Gastrocnemius medialis (tissue), 4 donors: ENCODE measurements around the gene TSPAN11.

ENCODE experiments used
- POLR2A ChIP-seq, 2 donors: fragments of 450-650 bp; IDR thresholded peaks; one replicate each; pipeline ENCODE4 v1.6.1; 2017; ENCODE audit warnings: antibody characterized with exemption in 2 of 2, mild to moderate bottlenecking in 2 of 2, moderate library complexity in 2 of 2
- TF ChIP-seq, protein P1 (sequence below), 5 experiments: fragments of 450-650 bp in 3 of 5; fragments of 200-600 bp in 2 of 5; sonication (generic) in 2 of 5; IDR thresholded peaks in 4 of 5; conservative IDR thresholded peaks in 1 of 5; 1 replicate in 4 of 5; 2 replicates in 1 of 5; pipeline ENCODE4 v1.5.1; 2016 to 2019; ENCODE audit warnings: antibody characterized with exemption in 5 of 5, mild to moderate bottlenecking in 3 of 5, moderate library complexity in 3 of 5

DNA sequence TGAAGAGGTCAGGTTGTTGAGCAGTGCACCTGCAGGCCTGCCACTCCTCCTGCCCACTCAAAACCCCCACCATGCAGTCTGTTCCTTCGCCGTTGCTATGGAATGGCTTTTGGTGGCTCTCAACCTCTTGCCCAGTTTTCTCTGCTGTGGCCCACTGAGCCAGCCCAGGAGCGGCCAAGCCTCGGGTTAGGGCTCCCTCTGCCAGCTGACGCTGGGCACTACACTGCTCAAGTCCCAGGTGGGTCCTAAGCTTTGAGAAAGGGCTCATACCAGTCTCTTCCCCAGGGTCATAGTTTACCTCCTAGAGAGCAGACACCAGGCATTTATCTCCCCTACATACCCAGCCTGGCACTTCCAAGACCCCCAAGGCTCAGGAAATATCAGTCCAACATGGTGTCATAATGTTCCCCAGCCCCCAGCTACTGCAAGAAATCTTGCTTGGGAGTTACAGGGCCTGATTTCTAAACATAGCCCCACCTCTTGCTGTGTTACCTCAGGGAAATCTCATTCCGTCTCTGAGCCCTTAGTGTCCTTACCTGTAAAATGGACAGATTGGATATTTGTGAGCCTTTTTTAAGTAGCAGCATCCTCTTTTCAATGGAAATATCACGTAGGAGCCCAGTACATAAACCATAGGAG lies 59.4 kb downstream of the TSPAN11 start:
- TF ChIP-seq, protein P1, sequence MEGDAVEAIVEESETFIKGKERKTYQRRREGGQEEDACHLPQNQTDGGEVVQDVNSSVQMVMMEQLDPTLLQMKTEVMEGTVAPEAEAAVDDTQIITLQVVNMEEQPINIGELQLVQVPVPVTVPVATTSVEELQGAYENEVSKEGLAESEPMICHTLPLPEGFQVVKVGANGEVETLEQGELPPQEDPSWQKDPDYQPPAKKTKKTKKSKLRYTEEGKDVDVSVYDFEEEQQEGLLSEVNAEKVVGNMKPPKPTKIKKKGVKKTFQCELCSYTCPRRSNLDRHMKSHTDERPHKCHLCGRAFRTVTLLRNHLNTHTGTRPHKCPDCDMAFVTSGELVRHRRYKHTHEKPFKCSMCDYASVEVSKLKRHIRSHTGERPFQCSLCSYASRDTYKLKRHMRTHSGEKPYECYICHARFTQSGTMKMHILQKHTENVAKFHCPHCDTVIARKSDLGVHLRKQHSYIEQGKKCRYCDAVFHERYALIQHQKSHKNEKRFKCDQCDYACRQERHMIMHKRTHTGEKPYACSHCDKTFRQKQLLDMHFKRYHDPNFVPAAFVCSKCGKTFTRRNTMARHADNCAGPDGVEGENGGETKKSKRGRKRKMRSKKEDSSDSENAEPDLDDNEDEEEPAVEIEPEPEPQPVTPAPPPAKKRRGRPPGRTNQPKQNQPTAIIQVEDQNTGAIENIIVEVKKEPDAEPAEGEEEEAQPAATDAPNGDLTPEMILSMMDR (IDR thresholded peaks at IDR 0.05 in 4 of 5, conservative IDR thresholded peaks at IDR 0.05 in 1 of 5), result peak in 4 of 5 experiments; percentile 19 to 42 (median 39)
- no peak for TF ChIP-seq POLR2A (IDR thresholded peaks at IDR 0.05)
